Fibroblast of villous mesenchyme (primary cell): Measurements from ENCODE around the gene OLFM3. TPM values are rescaled to one million over a fixed set of nuclear protein-coding genes. Genes with fewer than 3 reads are reported as not detected.

Source experiments
- DNase-seq: peaks from one replicate; pipeline ENCODE4 v3.0.0-alpha.2; 2010; ENCODE audit warnings: low read depth
- H3K4me3 ChIP-seq: 2 replicates; pipeline ENCODE4 v1.5.1; 2011; ENCODE audit warnings: low read depth, mild to moderate bottlenecking, low read length
- CTCF ChIP-seq: IDR thresholded peaks from 2 replicates; pipeline ENCODE4 v1.5.1; 2012; ENCODE audit warnings: low read depth, mild to moderate bottlenecking, low read length; ENCODE audit not compliant: insufficient read depth
- total RNA-seq: library from RNA; depleted of rRNA; stranded (reverse); fragments of >200 nt; gene quantifications from 2 replicates; pipeline ENCODE4 v1.2.3, GENCODE V29; 2012

The OLFM3 gene
- total RNA-seq, 1 donor, result not detected

DNA sequence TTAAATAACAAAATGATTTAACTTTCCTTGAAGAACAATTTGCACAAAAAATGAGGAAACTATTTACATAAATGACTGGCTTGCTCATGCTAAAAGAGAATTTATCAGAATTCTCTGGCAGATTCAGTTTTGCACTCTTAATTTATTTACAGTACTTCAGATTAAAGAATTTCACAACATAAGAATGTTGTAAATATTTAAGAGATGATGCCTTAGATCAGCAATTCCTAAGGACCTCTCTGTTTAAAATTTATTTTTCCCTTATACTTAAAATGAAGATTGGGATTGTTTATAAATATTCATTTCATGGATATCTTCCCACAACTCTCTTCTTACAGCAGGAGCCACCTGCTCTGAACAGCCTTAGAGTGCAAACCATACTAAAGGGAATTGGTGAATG, 120.8 kb downstream of the OLFM3 start:
- DNase-seq, result no peak
- no peak for TF ChIP-seq CTCF

DNA sequence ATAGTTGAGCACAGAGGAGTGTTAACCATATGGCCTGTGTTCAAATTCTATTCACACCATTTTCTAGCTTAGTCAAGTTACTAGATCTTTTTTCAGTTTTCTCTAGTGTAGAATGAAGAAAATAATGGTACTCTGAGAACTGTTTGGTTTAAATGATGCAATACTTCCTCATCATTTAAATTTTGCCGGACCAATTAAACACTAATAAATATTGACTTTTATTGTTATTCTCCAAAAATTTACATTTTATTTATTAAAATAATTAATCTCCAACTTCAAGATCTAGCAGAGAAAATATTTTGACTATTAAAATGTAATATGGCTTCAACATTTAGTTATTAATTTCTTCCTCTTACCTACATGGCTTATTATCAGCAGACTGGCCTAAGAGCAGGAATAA, 123.1 kb downstream of the OLFM3 start:
- DNase-seq, result no peak
- TF ChIP-seq CTCF, result no peak
- H3K4me3 ChIP-seq, result no peak overlapping the region

More for the DNA sequence above, 120.8 kb downstream of the OLFM3 start:
- no peak overlapping the region for H3K4me3 ChIP-seq

- no peak overlapping the region for H3K4me3 ChIP-seq
- no peak for DNase-seq
- TF ChIP-seq CTCF, result no peak
These were observed 136.8 kb downstream of the OLFM3 start for GRCh38 chr1:101859941-101860340.

- no peak for DNase-seq
- no peak overlapping the region for H3K4me3 ChIP-seq
- TF ChIP-seq CTCF, result no peak
These were observed 142.5 kb downstream of the OLFM3 start for GRCh38 chr1:101854271-101854670.

GRCh38 chr1:101852936-101853335, 143.8 kb downstream of the OLFM3 start:
- no peak for DNase-seq
- no peak for TF ChIP-seq CTCF
- H3K4me3 ChIP-seq, result no peak overlapping the region

DNA sequence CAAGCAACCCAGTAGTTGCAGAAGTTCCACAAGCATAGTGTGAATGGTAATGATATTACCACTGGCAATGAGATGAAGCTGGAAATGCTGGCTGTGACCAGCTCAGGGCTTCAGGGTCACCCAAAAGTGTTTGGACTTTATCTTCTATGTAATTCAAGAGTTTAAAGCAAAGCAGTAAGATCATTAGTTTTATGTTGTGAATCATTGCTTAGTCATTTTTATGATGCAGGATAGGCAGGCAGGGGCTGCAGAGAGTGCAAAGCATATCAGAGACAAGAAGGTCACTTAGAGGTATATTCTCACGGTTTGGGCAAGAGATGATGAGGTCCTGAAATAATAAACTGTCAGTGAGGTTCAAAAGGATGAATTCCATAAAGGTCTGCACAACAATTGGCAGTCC, 147.4 kb downstream of the OLFM3 start:
- TF ChIP-seq CTCF, result no peak
- H3K4me3 ChIP-seq, result no peak overlapping the region

GRCh38 chr1:101847626-101848025, 149.1 kb downstream of the OLFM3 start:
- no peak for DNase-seq
- no peak for TF ChIP-seq CTCF
- no peak overlapping the region for H3K4me3 ChIP-seq

More for the DNA sequence above, 147.4 kb downstream of the OLFM3 start:
- no peak for DNase-seq
